B cell (primary cell): ENCODE results near the gene ASPHD1.

Experiments used
- CTCF ChIP-seq: fragments of 200-600 bp; IDR thresholded peaks from one replicate; pipeline ENCODE4 v1.8.0; 2022; ENCODE audit warnings: antibody characterized with exemption, mild to moderate bottlenecking
- EZH2 ChIP-seq: IDR thresholded peaks from 2 replicates; pipeline ENCODE4 v1.6.1; 2012; ENCODE audit warnings: borderline replicate concordance, low read depth, mild to moderate bottlenecking, moderate library complexity, low read length; ENCODE audit not compliant: insufficient read depth, poor library complexity, severe bottlenecking

- TF ChIP-seq CTCF (no peak), EZH2 (no peak)
Observed at GRCh38 chr16:29852654-29853053, 47.6 kb upstream of the ASPHD1 start.
